A549 (cell line): ENCODE results near the gene PMM2. TPM values are rescaled to one million over a fixed set of nuclear protein-coding genes. Genes with fewer than 3 reads are reported as not detected.
A peak's percentile ranks its signal among the peaks of the same experiment; 100 is the strongest.

ENCODE experiments used
- ATAC-seq, 2 experiments: fragments of 200-7000 bp in 1 of 2; fragments of >200 bp in 1 of 2; cut with Nextera tagmentation in 1 of 2; cut with Tn5 transposase in 1 of 2; 3 replicates each; pipeline versions ENCODE4 v1.8.0 to v1.9.1; 2018 to 2020; ENCODE audit warnings: mild to moderate bottlenecking in 1 of 2, moderate library complexity in 1 of 2
- CTCF ChIA-PET: fragments of 300-600 bp; sonication (Branson Sonifier 250); formaldehyde crosslinking; extraction: SDS; loops from one replicate; lab custom pipeline; 2021; ENCODE audit warnings: antibody characterized with exemption, inconsistent platforms; lab: Yijun Ruan, JAX
- POLR2A ChIA-PET: fragments of 350-600 bp; formaldehyde crosslinking; extraction: SDS; loops from one replicate; lab custom pipeline; 2021; ENCODE audit warnings: antibody characterized with exemption, inconsistent platforms; lab: Yijun Ruan, JAX
- DNase-seq, 2 experiments: peaks; one replicate each; pipeline versions ENCODE4 v3.0.0 to v3.0.0-alpha.2; 2011 to 2016; ENCODE audit warnings: low read depth in 1 of 2, low spot score in 1 of 2
- FAIRE-seq: peaks from 2 replicates; lab custom pipeline; 2011; peaks lifted over from hg19 to GRCh38; lab: Jason Lieb, UNC
- H3K27ac ChIP-seq, 2 experiments: fragments of >200 bp; sonication (Bioruptor Twin); formaldehyde crosslinking; 3 replicates each; pipeline ENCODE4 v1.5.1; 2016 to 2017
- H3K4me1 ChIP-seq: fragments of >200 bp; sonication (Bioruptor Twin); formaldehyde crosslinking; 3 replicates; pipeline ENCODE4 v1.6.1; 2016
- H3K4me2 ChIP-seq: fragments of >200 bp; sonication (Bioruptor Twin); formaldehyde crosslinking; 3 replicates; pipeline ENCODE4 v1.6.1; 2016
- H3K4me3 ChIP-seq: fragments of >200 bp; sonication (Bioruptor Twin); formaldehyde crosslinking; 3 replicates; pipeline ENCODE4 v1.5.1; 2016
- H3K9me3 ChIP-seq: fragments of >200 bp; sonication (Bioruptor Twin); formaldehyde crosslinking; 3 replicates; pipeline ENCODE4 v1.6.1; 2016
- ATOH8 ChIP-seq: fragments of 250-450 bp; sonication (Bioruptor Pico); IDR thresholded peaks from 2 replicates; pipeline ENCODE4 v1.5.0; 2020; ENCODE audit warnings: low read depth, mild to moderate bottlenecking, moderate library complexity
- CEBPB ChIP-seq, 2 experiments: fragments of >200 bp in 1 of 2; sonication (Bioruptor Twin) in 1 of 2; formaldehyde crosslinking in 1 of 2; IDR thresholded peaks; 2 replicates each; pipeline ENCODE4 v1.6.1; 2012 to 2016
- CHD2 ChIP-seq: fragments of 150-350 bp; IDR thresholded peaks from 2 replicates; pipeline ENCODE4 v1.6.1; 2014; ENCODE audit warnings: low read length; ENCODE audit not compliant: partially characterized antibody
- E2F6 ChIP-seq: IDR thresholded peaks from 2 replicates; pipeline ENCODE4 v1.6.1; 2012; ENCODE audit warnings: low read depth, borderline replicate concordance
- EHF ChIP-seq: fragments of 250-450 bp; sonication (Bioruptor Pico); IDR thresholded peaks from 2 replicates; pipeline ENCODE4 v1.5.0; 2020; ENCODE audit warnings: mild to moderate bottlenecking
- EP300 ChIP-seq, 2 experiments: fragments of >200 bp; sonication (Bioruptor Twin); formaldehyde crosslinking; IDR thresholded peaks; 2 replicates in 1 of 2; 3 replicates in 1 of 2; pipeline ENCODE4 v1.6.1; 2016 to 2017
- HES2 ChIP-seq: fragments of >200 bp; sonication (Bioruptor Twin); formaldehyde crosslinking; IDR thresholded peaks from 2 replicates; pipeline ENCODE4 v1.6.1; 2016
- HEYL ChIP-seq: fragments of 250-450 bp; sonication (Bioruptor Pico); IDR thresholded peaks from 2 replicates; pipeline ENCODE4 v1.8.0; 2021; ENCODE audit warnings: mild to moderate bottlenecking, moderate library complexity
- HOXB13 ChIP-seq: fragments of 250-450 bp; sonication (Bioruptor Pico); IDR thresholded peaks from 2 replicates; pipeline ENCODE4 v1.5.0; 2020; ENCODE audit warnings: low read depth, mild to moderate bottlenecking, moderate library complexity
- HOXB5 ChIP-seq: fragments of 250-450 bp; sonication (Bioruptor Pico); IDR thresholded peaks from 2 replicates; pipeline ENCODE4 v1.5.0; 2020; ENCODE audit warnings: mild to moderate bottlenecking, moderate library complexity
- KDM1A ChIP-seq: fragments of 200-600 bp; sonication (generic); IDR thresholded peaks from 2 replicates; pipeline ENCODE4 v1.6.1; 2016; ENCODE audit warnings: low read depth, mild to moderate bottlenecking
- NFE2L2 ChIP-seq: fragments of 150-350 bp; conservative IDR thresholded peaks from 2 replicates; pipeline ENCODE4 v1.6.1; 2014; ENCODE audit warnings: low read length
- POLR2A ChIP-seq: IDR thresholded peaks from 2 replicates; pipeline ENCODE4 v1.6.1; 2012; ENCODE audit warnings: mild to moderate bottlenecking, low read length
- REST ChIP-seq: fragments of 200-600 bp; sonication (generic); IDR thresholded peaks from 2 replicates; pipeline ENCODE4 v1.6.1; 2016; ENCODE audit warnings: antibody characterized with exemption, mild to moderate bottlenecking, moderate library complexity
- WGBS: methylation state at CpG from one replicate; pipeline ENCODE4 v1.1.6; 2017; ENCODE audit errors: missing lambda C conversion rate; 5-methylcytosine and 5-hydroxymethylcytosine counted together
- polyA plus RNA-seq, 4 experiments: library from polyadenylated mRNA; depleted of rRNA in 3 of 4; stranded (reverse); fragments of >200 nt; fragmentation: RNase III in 1 of 4; extraction: RNeasy Plus Mini Kit Qiagen cat#74134 plus additional on column Dnase treatment in 1 of 4; gene quantifications; 2 replicates in 3 of 4; 3 replicates in 1 of 4; pipeline ENCODE4 v1.2.3, GENCODE V29; 2011 to 2017

PMM2 gene
- polyA plus RNA-seq, 2 of the 4 experiments (the other 2 are of a cell fraction): 56.6 to 72.4 TPM

- no peak for TF ChIP-seq POLR2A
Measured at GRCh38 chr16:8855972-8856371, 58.3 kb downstream of the PMM2 start (continued).

GRCh38 chr16:8858994-8859912 is 61.6 kb downstream of the PMM2 start:
- peaks cover 46% of the 10 kb centered on the region for H3K4me1 ChIP-seq
- WGBS: 91% methylated on average over 28 of the region's 31 CpGs
- ATAC-seq (no peak), FAIRE-seq (no peak), DNase-seq (no peak)
- H3K4me2 ChIP-seq: no peak overlapping the region
- no peak for TF ChIP-seq HOXB13 (CRISPR knock-in tag)
- TF ChIP-seq HEYL (CRISPR knock-in tag): no peak
- TF ChIP-seq KDM1A: no peak
- no peak for TF ChIP-seq E2F6
- TF ChIP-seq EHF (CRISPR knock-in tag): no peak
- no peak for TF ChIP-seq POLR2A
- TF ChIP-seq EP300 (IDR thresholded peaks at IDR 0.05): no peak
- TF ChIP-seq NFE2L2: no peak
- no peak for TF ChIP-seq HOXB5 (CRISPR knock-in tag)
- no peak for TF ChIP-seq CHD2
- TF ChIP-seq HES2: no peak
- no peak for TF ChIP-seq ATOH8
- ChIA-PET POLR2A (interaction anchor here (0.6 to 1.8 kb wide), 3 partner anchors 10 to 75 kb away, joined by 3 to 9 read pairs (median 4); partner anchors contain the start of gene CARHSP1), CTCF (interaction anchor here (1.0 to 2.0 kb wide), 4 partner anchors 10 to 276 kb away, joined by 4 to 9 read pairs (median 4); partner anchors contain the start of gene CARHSP1)
- no peak overlapping the region for H3K4me3 ChIP-seq
- H3K9me3 ChIP-seq: no peaks in the 10 kb centered on the region
- peak overlapping the region in 1 of 2 experiments; percentile 57; a peak in 3 of 6 replicates for H3K27ac ChIP-seq

- ChIA-PET CTCF (interaction anchor here (1.0 to 1.6 kb wide), 4 partner anchors 9 to 275 kb away, joined by 4 to 6 read pairs (median 4); partner anchors contain the start of gene CARHSP1), POLR2A (interaction anchor here (1.8 kb wide), 1 partner anchor 9 kb away, joined by 9 read pairs; the partner anchor contains the start of gene CARHSP1)
- DNase-seq (no peak), FAIRE-seq (no peak), ATAC-seq (no peak)
- TF ChIP-seq CEBPB (IDR thresholded peaks at IDR 0.05): peak in 1 of 2 experiments; percentile 28; a peak in 1 of 4 replicates
- TF ChIP-seq REST: no peak
- peak overlapping the region; percentile 47; the same call in 2 of the 3 replicates for H3K4me2 ChIP-seq
- peak overlapping the region in 1 of 2 experiments; percentile 57; a peak in 3 of 6 replicates for H3K27ac ChIP-seq
- no peaks in the 10 kb centered on the region for H3K9me3 ChIP-seq
- no peak overlapping the region for H3K4me3 ChIP-seq
- WGBS: 79% methylated on average over 22 of the region's 25 CpGs
- H3K4me1 ChIP-seq: peaks cover 55% of the 10 kb centered on the region
Measured at GRCh38 chr16:8859913-8860881, 62.6 kb downstream of the PMM2 start.
